Left kidney (tissue), 2 donors: Measurements from ENCODE around the gene CMSS1. TPM values are rescaled to one million over a fixed set of nuclear protein-coding genes. Genes with fewer than 3 reads are reported as not detected.

Source experiments
- DNase-seq: peaks from one replicate; pipeline ENCODE4 v3.0.0-alpha.2; 2013
- polyA plus RNA-seq: library from polyadenylated mRNA; unstranded; fragments of 120-200 nt; gene quantifications from one replicate; pipeline ENCODE4 v1.2.1, GENCODE V29; 2013; ENCODE audit not compliant: insufficient read length

Gene CMSS1
- polyA plus RNA-seq, 1 donor, result 47.6 TPM

DNA sequence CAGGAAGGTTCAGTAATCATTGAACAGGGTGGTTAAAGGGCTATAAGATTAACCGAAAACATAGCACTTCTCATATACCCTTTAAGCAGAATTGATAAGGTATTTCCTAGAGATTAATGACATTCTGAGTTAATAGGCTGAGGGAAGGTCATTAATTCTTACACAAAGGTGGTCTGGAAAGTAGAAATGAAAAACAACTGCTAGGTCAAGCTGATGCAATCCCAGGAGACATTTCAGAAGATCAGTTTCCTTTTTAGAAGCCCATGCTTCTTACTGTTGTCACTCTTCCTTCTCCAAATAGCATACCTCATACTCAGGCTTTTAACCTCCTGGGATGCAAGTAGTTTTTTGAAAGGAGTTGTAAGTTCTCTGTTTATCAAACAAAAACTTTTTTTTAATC lies 287.8 kb downstream of the CMSS1 start:
- DNase-seq, result no peak

DNA sequence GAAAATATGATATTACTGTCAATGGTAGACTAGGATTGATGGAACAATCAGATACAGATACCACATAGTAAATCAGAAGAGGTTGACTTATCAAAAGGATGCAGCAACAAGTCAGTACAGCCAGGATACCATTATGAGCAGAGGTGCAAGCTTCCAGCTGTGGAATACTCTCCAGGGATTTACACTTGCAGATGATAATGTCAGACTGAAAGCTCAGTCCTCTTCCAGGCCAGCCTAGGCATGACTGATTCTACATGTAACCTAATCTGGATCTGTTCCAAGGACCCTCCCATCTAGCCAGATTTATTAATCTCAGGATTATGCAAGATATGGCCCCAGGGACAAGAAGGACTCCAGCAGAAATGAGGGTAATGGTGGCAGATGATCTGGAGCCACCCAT lies 288.4 kb downstream of the CMSS1 start:
- no peak for DNase-seq

DNA sequence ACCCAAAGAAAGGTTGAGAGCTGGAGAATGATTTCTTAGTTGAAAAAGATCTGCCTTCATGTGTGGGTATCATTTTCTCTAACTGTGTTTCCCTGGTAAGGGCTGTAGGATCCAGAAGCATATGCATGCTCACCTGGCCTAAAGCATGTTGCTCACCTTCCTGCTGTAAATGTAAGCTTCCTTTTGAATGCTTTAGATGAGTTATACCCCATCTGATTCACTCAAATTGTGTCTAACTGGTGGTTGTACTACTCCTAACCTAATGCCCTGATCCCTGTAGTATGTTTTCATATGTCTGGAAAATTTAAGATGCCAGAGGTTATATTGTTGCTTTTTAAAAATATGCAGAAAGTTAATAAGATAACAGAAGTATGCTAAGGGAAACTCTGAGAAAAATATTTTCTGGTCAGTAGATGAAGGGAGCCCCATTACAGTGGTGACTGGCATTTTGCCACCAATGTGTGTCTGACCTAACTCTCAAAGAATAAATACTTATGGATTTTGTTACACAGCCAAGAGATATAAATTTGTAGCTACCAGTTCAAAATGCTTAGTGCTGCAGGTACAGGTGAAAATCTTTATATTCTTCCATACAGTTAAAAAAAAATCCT lies 289.0 kb downstream of the CMSS1 start:
- no peak for DNase-seq

DNA sequence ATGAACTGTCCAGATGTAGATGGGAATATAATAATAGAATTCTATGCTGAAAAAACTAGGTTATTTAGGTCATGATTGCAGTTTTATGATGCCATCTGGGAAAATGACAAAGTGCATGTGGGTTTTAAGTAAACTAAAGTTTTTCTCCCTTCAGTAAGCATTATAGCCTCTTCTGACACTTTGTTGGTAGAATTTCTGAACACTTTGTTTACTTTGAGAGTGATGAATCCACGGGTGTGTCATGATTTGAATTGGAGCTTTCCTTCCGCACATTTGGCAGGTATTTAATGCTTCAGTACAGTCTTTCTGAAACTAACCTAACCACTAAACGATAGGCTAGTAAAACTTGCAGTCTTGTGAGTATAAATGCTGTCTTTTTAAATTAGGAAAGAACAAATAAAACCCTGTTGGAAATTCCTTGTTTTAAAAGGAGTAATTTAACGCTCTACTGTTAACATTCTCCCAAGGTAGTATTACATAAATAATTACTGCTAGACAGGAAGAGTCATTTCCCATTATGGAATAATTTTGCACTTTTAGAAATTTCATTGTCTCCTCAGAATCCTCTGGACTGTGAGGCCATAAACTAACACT lies 289.7 kb downstream of the CMSS1 start:
- DNase-seq, result no peak

DNA sequence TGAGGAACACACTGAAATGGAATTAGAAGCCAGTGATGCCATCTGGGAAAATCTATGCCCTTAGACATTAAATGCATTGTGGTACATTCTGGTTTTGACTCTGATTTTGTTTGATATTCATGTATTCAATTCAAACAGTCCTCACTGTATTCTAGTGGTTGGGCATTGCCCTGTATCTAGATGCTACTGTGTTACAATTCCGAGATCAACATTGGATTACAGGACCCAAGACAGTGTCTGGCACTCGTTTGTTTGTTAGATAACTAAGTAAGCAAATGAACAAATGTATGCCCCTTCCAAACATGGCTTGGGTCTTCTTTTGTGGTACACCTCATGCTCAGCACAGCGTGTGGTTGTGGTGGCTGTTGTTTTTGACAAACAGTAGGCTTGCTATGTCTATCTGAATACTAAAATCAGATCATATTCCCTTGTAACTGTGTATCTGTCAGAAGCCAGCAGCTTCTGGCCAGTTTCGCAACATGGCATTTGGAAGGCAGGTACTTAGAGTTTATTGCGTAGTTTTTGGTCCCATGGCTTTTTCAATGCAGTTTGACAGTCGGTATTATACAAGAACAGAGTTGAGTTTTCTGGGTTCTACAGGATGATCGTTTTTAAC lies 290.9 kb downstream of the CMSS1 start:
- DNase-seq, result no peak

DNA sequence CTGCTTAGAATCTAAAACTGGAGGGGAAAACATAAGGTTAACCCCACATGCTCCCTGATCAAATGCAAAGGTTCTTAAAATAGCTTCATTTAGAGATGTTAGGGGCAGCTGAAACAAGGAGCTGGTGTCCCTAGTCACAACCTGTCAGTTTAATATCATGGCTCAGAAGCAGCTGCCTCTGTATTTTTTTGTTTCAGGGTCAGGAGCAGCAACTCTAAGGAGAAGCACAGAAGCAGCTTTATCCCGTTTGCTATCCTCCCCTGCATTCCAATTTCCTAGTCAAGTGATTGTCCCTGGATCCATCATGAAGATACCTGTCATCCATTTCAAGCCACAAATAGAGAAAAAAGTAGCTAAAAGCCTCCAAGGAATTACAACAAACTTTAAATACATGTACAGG lies 292.5 kb downstream of the CMSS1 start:
- no peak for DNase-seq

DNA sequence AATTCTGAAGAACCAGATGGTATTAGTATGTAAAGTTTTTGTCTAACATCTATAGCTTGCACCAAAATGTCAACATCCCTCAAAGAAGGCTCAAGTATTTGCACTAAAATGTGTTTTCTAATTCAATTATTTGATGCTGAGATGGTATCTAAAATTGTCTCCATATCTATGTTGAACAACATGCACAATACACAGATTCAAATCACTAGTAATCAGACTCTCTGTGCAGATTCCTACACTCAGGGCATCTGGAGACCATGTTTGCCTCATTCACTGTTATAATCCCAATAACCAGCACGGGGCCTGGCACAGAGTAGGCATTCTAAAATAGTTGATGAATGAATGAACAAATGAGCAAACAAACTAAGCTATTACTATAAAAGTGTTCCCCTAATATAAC lies 294.1 kb downstream of the CMSS1 start:
- no peak for DNase-seq

DNA sequence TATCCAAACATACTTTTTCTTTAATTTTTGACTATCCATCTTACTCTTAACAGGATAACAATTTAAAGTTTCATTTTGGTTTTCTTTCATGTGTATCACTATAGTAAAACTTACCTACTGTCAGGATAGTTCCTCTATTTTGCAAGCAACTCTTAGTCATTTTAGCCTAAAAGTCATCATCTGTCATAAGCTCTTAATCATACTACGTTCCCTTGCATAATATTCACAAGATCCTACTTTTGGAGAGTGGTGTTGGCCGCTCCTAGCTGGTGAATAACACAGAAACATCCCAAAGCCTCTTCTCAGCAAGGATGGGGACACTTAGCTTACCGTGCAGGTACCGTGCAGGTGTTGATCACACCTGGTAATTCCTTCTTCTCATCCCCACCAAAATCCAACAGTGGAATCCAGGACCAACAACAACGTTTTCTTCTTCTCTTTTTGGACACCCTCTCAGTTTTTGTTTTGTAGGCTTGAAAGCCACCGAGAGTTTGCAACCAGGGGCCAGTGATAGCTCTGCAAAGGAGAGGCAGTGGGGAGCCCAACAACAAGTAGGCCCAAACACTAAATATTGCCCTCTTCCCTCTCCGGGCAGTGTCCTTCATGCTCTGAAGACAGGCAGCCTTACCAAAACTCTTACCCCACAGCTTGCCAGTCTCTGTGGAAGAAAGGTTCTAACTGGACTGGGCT lies 296.2 kb downstream of the CMSS1 start:
- DNase-seq, result no peak

DNA sequence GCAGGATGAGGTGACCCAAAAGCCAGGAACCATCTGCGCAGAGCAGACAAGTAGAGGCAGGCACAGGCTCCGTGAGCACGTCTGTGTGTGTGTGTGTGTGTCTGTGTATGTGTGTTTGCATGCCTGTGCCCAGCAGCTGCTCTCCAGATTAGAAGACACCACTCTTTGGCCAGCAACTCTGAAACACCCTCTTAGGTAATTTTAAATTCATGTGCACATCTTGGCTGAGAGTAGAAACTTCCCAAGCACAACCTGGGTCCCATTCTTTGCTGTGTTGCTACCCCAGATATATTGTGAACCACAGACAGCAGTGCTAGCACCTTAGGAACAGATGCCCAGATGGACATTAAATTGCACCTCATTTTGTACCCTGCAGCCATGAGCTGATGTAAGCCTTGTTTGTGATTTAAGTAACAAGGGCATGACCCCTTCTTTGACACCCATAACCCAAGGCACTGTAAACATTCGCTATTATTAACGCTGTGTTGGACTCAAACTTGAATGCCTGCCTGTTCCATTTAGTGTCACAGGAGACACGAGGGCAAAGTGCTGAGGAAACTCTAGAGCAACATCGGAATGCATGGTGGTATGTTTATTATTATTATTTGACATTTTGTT lies 296.9 kb downstream of the CMSS1 start, which contains the start of gene FILIP1L:
Gene FILIP1L, minus strand, starts transcription at position 89 of the 618 bp plus-strand sequence.
- no peak for DNase-seq

DNA sequence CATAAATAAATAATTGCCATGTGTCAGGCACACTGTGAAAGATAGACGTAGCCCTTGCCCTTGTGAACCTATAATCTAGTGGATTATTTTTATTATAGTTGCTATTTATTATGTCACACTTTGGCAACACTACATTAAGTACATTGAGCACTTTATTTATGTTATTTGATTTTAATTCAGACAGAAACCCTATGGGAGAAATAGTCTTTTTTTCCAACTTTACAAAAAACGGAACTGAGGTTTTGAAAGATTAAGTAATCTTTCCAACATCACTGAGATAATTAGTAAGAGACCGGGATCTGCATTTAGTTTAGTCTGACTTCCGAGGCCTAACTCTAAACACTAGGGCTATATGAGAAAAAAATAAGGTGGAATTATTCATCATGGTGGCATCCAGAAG lies 299.4 kb downstream of the CMSS1 start:
- DNase-seq, result no peak

DNA sequence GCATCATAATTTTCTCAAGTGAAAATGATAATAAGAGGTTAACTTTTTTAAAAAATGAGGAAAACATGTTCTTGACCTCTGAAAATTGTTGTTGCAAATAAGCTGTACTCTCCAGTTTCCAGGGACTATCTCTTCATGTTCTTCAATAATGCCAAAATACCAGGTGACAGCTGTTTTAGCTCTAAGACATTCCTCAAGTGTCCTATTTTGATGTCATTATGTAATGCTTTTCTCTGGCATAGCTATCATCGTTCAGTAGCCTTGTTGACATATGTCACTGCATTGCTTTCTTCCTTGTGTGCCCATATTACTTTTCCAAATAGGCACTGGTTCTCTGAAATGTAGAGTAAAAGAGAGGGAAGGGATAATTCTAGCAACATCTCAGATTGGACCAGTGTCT lies 302.4 kb downstream of the CMSS1 start:
- no peak for DNase-seq

DNA sequence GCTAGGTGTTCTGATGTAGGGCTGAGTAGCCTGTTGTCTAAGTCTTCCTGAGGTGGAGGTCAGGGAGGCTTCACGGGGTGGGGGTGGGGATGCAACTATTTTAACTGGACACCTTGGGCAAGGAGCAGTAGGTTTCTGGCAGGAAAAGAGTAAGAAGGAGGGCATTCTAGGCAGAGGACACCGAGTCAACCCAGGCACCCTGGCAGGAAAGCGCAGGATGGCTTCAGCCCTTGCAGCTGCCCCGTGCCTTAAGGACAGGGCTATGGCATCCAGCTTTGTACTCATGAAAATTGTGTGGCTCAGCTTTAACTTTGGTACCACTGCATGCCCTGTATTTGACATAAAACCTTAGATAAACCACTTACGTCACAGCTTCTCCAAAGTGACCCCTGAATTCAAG lies 303.0 kb downstream of the CMSS1 start:
- no peak for DNase-seq

DNA sequence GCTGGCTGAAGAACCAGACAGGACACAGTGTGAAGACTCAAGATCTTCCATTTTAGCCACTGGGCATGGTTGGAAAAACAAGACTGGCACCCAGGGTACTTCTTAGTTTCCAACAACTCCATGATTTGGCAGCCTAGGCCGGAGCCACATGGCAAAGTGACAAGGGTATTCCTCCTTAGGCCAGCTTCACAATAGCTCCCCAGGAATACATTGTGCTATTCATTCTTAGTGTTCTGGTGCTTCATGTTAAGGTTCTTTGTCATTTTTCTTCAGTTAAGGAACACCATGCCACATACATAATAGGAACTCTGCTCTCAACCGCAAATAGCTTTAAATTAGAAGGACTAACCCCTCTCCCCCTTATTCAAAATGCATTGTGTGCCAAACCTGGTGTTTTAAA lies 304.7 kb downstream of the CMSS1 start:
- DNase-seq, result no peak

DNA sequence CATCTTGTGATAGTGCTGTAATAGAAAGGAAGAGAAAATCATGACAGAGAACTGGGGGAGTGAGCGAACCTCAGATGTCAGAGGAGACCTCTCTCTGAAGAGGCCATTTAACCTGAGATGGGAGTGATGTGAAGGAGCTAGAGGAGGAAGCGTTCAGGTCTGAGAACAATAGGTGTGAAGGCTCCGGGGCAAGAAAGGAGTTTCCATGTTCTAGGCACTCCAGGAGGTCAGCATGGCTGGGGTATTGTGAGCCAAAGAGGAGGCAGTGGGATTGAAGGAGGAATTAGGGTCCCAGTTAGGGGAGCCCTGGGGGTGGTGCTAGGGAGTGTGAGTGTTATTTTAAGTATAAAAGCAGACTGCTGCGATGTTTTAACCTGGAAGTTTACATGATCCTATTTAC lies 305.4 kb downstream of the CMSS1 start:
- no peak for DNase-seq

DNA sequence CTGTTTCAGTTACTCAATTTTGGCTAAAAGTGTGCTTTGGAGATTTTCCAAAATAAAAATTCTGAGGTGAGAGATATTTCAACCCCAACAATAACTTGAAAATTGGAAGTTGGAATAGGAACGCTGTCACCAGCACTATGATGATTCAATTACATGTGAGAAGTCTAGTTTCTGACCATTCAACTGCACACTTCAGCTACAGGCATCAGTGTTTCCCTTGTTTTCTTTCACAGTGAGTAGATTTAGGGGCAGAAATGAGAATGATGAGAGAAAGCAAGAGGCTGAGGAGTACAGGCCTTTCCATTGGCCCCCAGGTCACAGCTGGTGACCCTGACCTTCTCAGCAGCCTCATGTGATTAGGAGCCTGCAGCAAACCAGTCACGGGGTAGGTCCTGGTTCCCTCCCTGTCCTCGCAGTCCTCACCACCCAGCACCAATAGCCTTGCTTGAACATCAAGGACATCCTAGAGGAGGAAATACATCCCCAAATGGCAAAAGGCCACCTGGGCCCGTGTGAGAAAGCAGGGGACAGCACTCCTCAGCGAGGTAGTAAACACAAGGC lies 306.6 kb downstream of the CMSS1 start:
- no peak for DNase-seq

DNA sequence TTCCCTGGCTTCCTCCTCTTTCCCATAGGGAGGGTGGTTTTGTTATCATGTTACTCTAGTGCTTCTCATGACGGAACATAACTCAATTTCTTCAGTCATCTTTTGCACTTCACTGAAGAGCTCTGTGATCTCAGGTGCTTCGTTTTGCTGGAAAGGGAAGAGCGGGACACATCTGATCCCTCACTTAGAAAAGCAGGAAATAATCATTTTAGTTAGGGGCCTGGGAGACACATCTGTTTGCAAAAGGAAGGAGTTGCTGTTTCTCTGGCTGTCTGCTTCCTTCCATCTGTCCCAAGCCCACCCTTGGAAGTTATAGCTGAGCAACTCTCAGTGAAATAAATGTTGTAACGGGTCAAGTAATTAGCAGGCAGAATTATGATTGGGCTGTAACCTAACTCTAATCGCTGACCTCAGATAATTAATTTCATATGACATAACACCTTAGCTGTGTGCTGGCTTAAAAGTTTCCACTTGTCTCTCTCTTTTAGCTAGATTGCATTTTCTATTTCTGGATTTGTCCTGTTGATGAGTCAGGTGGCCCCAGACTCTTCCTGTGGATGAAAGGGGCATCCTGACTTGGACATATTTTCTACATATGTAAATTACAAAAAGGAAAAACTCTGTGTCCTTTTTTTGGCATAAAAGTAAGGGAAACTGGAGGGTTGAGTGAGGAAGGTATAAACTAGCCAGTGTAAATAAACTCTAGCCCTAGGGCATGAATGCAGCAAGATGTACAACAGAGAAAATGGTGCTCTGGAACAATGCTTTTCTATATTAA lies 307.7 kb downstream of the CMSS1 start:
- no peak for DNase-seq

DNA sequence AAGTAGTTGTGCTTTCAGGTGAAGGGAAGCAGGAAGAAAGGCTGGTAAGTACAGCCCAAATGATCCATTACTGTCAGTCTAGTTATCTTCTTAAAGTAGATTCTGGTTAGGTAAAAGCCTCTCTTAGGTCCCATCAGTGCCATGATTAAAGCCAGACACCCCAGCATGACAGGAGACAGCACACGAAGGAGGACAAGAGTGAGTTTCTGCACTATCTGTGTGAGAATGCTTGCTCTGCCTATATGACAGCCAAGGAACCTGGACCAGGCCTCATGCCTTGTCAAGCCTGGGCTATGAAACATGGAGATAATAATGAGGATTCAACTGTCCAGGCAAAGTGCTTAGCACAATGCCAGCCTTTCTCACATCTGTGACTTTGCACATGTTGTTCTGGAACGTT lies 310.1 kb downstream of the CMSS1 start:
- no peak for DNase-seq

DNA sequence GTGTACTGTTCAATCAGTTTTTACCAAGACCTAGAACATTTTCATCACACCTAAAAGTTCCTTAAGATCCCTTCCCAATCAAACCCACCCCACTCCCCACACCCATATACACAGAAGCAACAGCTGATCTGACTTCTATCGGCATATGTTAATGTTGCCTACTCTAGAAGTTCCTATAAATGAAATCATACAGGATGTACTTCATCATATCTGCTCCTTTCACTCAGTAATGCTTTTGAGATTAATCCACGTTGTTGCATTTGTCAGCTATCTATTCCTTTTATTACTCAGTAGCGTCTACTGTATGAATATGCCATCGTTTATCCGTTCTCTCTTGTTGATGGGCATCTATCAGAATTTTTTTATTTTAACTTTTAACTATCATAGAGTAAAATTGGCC lies 310.9 kb downstream of the CMSS1 start:
- DNase-seq, result no peak

DNA sequence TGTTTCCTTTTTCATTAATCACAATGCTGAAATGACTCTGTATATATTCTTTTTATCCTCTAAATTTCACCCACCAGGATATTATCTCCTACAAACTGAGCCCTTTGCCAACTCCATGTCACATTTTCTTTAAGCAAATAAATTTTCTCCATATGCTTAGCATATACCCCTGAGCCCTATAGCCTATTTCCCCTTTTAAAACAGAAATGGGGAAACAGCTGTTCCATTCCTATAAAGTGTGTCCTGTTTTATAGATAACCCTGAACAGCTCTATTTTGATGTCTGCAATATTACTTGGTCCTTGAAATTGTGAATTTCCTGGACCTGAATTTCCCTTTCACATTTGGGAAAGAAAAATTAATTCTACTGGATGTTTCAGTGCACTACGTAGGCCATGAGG lies 312.3 kb downstream of the CMSS1 start:
- no peak for DNase-seq

DNA sequence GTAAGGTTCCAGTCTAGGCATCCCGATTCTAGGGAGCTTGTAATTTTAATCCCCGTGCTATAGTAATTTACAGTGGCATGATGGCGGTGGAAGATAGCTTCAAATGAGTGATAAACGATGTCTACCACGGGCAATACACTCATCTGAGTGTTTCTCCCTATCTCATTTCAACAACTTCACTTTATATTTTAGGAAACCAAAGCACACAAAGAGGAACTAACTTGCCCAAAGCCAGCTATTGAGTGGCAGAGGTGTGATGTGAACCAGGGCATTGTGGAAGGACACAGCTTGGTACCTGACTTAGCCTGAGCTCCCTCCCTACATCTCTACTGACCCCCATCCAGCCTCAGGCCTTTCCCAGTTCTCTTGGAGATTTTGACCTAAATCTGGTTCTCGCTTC lies 313.6 kb downstream of the CMSS1 start:
- DNase-seq, result no peak

DNA sequence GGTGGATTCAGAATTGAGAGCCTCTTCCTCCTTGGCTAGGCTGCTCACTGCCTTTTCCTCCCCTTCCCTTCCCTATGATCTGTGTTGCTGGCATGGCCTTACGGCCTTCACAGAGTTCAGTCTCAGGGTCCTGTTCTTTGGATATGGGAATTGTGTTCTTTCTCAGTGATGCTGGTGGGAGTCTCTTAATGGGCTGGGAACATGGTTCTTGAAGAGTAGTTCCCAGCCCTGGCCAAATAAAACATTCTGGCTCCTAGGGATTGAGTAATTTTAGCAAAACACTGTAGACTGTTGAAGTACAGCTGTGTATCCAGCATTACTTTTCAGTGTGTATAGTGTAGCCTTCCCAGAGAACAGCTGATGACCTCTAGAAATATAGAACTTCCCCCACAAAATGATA lies 319.3 kb downstream of the CMSS1 start:
- DNase-seq, result peak; percentile 8

DNA sequence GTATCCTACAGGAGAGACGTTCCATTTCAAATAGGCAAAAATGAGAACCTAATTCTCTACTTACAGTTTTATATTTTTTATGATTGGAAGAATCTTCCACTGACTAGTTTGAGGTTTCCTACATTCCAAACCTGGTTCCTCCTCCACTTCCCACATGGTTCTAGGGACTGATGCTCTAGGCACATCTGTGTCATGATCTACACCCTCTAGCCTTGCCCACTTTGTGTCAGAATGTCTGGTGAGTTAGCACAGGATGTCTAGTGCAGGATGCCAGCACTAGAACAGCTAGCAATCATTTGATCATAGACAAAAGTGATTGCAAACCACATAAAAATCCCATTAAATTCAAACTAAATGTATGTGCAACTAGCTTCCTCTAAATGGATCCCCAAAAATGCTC lies 323.3 kb downstream of the CMSS1 start:
- DNase-seq, result no peak
